ENCODE results near the gene MOK. TPM values are rescaled to one million over a fixed set of nuclear protein-coding genes. Genes with fewer than 3 reads are reported as not detected.
A peak's percentile ranks its signal among the peaks of the same experiment; 100 is the strongest.

MOK gene
- total RNA-seq, 1 experiment from 2014 or later, result 2.0 TPM

- no peak for DNase-seq (ENCODE audit: low spot score)
- TF ChIP-seq ELF4 (CRISPR knock-in tag; IDR thresholded peaks at IDR 0.05; ENCODE audit: low read depth) (no peak), TP53 (CRISPR knock-in tag; IDR thresholded peaks at IDR 0.05) (0 out of 2 replicates have a peak, but pooled peaks have one; percentile 43), TEAD1 (CRISPR knock-in tag; IDR thresholded peaks at IDR 0.05) (no peak), ZNF423 (CRISPR knock-in tag; IDR thresholded peaks at IDR 0.05) (peak; percentile 30; the same call in 1 of the 2 replicates), TEAD4 (CRISPR knock-in tag; IDR thresholded peaks at IDR 0.05) (no peak)
- ChIA-PET POLR2A (no interaction called here), CTCF (interaction anchor here (0.8 kb wide), 1 partner anchor 31 kb away, joined by 3 read pairs; no protein-coding TSS in a partner anchor)
- Mint-ChIP-seq H3K4me3 (peak overlapping the region; percentile 86), H3K36me3 (no peaks in the 10 kb centered on the region), H3K4me1 (peaks cover 39% of the 10 kb centered on the region), H3K27me3 (ENCODE audit: low read depth) (peaks cover 9% of the 10 kb centered on the region), H3K27ac (no peak overlapping the region), H3K9me3 (no peaks in the 10 kb centered on the region)
- ATAC-seq, result no peak
These were observed 15.2 kb upstream of the MOK start for GRCh38 chr14:102320033-102320660.

GRCh38 chr14:102319351-102320032 is 14.5 kb upstream of the MOK start, which contains the start of gene ZNF839:
ZNF839 (plus strand) TSS chr14:102319746; CDS start chr14:102319766, 20 bp downstream.
- POLR2A ChIA-PET, result no interaction called here
- Mint-ChIP-seq H3K36me3 (no peaks in the 10 kb centered on the region), H3K4me3 (peak within 1 kb of the TSS; percentile 93), H3K27me3 (ENCODE audit: low read depth) (peaks cover 16% of the 10 kb centered on the region), H3K9me3 (no peaks in the 10 kb centered on the region), H3K27ac (peak within 1 kb of the TSS; percentile 88), H3K4me1 (peaks cover 44% of the 10 kb centered on the region)
- CTCF ChIA-PET, result no interaction called here
- ATAC-seq, result peak; percentile 43
- peak; percentile 93 for DNase-seq (ENCODE audit: low spot score)
- no peak for TF ChIP-seq JAZF1 (CRISPR knock-in tag; IDR thresholded peaks at IDR 0.05)
- TF ChIP-seq ZNF232 (CRISPR knock-in tag; IDR thresholded peaks at IDR 0.05), result no peak
- no peak for TF ChIP-seq SOX15 (CRISPR knock-in tag; IDR thresholded peaks at IDR 0.05)
- TF ChIP-seq ARID4B (CRISPR knock-in tag; IDR thresholded peaks at IDR 0.05; ENCODE audit: borderline replicate concordance), result 0 out of 2 replicates have a peak, but pooled peaks have one; percentile 40
- 0 out of 2 replicates have a peak, but pooled peaks have one; percentile 23 for TF ChIP-seq JUN (CRISPR knock-in tag; IDR thresholded peaks at IDR 0.05)
- peak; percentile 54; the same call in 1 of the 2 replicates for TF ChIP-seq ATF1 (CRISPR knock-in tag; IDR thresholded peaks at IDR 0.05)
- no peak for TF ChIP-seq ATF6 (CRISPR knock-in tag; IDR thresholded peaks at IDR 0.05)
- no peak for TF ChIP-seq KAT7 (CRISPR knock-in tag; IDR thresholded peaks at IDR 0.05; ENCODE audit: borderline replicate concordance)
- 0 out of 2 replicates have a peak, but pooled peaks have one; percentile 17 for TF ChIP-seq ZNF416 (CRISPR knock-in tag; IDR thresholded peaks at IDR 0.05)
- TF ChIP-seq CBFB (CRISPR knock-in tag; IDR thresholded peaks at IDR 0.05; ENCODE audit: low read depth), result no peak
- no peak for TF ChIP-seq ZNF138 (CRISPR knock-in tag; conservative IDR thresholded peaks at IDR 0.05)
- TF ChIP-seq AR (CRISPR knock-in tag; IDR thresholded peaks at IDR 0.05), result no peak
- no peak for TF ChIP-seq ZNF512 (CRISPR knock-in tag; IDR thresholded peaks at IDR 0.05; ENCODE audit: borderline replicate concordance)
- TF ChIP-seq FOXK1 (CRISPR knock-in tag; IDR thresholded peaks at IDR 0.05), result peak; percentile 85; the same call in 1 of the 2 replicates
- TF ChIP-seq MAX (CRISPR knock-in tag; IDR thresholded peaks at IDR 0.05), result 0 out of 2 replicates have a peak, but pooled peaks have one; percentile 41
- no peak for TF ChIP-seq ATF3 (CRISPR knock-in tag; conservative IDR thresholded peaks at IDR 0.05)
- TF ChIP-seq E2F5 (CRISPR knock-in tag; IDR thresholded peaks at IDR 0.05), result peak; percentile 55

Data from WTC11 (cell line).